ENCODE data around the gene RNLS.

- no peak for TF ChIP-seq CTCF (conservative IDR thresholded peaks at IDR 0.05 in 1 of 2, IDR thresholded peaks at IDR 0.05 in 1 of 2; ENCODE audit: extremely low read depth in 1 of 2, insufficient read depth in 1 of 2, low read depth in 1 of 2, low read length in 2 of 2)
- no peak for TF ChIP-seq EZH2 (IDR thresholded peaks at IDR 0.05; ENCODE audit: borderline replicate concordance, low read length)
Observed at GRCh38 chr10:88292185-88292514, 291.0 kb downstream of the RNLS start.

Data from mammary epithelial cell (primary cell).